ENCODE data around the gene STKLD1.

DNA sequence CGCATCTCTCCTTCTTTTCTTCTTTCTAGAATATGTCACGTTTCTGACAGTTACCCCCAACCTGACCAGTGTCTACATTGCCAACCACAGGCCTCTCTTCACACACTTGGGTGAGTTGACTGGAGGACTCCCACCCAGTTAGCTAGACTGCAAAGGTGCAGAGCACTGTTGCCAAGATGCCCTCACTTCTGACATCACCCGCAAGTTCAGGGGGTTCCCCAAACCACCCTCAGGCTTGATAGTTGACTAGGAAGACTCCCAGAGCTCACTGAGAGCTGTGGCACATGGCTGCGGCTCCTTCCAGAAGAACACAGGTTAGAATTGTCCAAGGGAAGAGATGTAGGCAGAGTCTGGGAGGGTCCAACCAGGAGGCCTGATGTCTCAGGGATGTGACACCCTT, 63.2 kb downstream of the STKLD1 start:
- TF ChIP-seq CTCF (conservative IDR thresholded peaks at IDR 0.05; ENCODE audit: low read length), result no peak
- no peak for TF ChIP-seq EZH2phosphoT487 (IDR thresholded peaks at IDR 0.05; ENCODE audit: borderline replicate concordance)

Data from Loucy (cell line).